ENCODE results near the gene PRSS36.
"Not testable (repeated sequence)": the region's sequence is repeated elsewhere in the genome, so short reads cannot be mapped to it uniquely, and the experiment has no call there.

Gene PRSS36

GRCh38 chr16:31183432-31184428 lies 33.9 kb upstream of the PRSS36 start:
- no peak for DNase-seq

DNA sequence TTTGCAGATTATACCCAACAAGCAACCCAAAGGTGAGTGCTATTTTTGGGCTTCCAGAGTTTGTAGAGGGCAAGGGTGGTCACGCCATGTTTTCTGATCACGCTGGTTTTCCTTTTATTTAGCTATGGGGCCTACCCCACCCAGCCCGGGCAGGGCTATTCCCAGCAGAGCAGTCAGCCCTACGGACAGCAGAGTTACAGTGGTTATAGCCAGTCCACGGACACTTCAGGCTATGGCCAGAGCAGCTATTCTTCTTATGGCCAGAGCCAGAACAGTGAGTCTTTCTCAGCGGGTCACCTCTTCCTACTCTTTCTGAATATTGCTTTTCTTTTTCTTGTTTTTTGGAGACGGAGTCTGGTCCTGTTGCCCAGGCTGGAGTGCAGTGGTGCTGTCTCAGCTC lies 32.5 kb upstream of the PRSS36 start:
- DNase-seq: no peak

DNA sequence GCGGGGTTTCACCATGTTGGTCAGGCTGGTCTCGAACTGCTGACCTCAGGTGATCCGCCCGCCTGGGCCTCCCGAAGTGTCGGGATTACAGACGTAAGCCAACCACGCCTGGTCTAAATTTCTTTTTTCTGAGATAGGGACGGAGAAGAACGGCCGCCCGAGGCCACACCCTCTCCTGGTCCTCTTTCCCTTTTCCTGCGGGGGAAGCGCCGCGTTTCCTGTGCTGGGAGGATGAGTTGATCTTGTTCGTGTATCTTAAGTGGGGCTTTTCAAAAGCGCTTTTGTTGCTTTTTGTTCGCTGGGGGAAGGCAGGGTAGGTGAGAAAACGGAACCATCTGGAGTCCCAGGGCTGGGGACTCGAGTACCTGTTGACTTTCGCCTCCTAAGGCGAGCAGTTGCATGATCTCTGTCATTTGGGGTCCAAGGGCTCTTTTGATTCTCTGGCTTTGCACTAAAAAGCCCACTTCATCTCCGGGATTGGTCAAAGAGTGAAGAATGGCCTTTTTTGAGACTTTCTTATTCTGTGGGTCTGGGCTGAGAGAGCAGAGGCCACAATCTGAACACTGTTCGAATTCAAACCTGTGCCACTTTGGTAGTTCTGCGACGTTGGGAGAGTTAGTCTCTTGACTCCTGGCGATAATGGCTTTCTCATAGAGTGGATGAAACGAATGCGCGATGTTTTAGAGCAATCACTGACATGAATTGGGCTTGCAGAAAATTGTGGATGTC lies 31.4 kb upstream of the PRSS36 start:
- DNase-seq: no peak

- peak; percentile 71 for DNase-seq
Observed at GRCh38 chr16:31179747-31180459, 30.0 kb upstream of the PRSS36 start, which contains the start of gene FUS. Gene FUS (plus strand): TSS chr16:31180139. CDS start chr16:31180215, 76 bp downstream.

DNA sequence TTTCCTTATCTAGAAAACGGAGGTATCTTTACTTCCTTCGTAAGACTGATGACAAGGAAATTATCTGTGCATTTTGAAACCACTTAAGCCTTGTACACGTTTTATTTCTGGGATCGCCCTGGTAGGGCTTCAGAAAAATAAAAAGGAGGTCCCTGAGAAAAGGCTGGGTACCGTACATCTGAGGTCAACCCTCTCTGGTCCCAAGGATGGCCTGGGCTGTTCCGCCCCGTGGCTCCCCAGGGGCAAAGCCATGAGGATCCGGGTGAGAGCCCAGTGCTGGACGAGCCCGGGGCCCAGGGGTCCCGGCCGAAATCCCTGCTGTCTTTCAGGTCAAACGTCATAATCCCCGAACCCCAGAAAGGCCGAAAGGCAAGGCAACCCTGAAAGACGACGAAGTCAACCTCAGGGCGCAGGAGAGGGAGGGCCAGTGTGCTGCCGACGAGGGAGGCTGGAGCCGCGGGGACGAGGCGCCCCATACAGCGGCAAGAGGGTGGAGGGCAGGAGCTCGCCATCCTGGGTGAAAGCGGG lies 29.4 kb upstream of the PRSS36 start:
- DNase-seq: no peak

- DNase-seq: no peak
Observed at GRCh38 chr16:31177136-31177535, 27.3 kb upstream of the PRSS36 start.

DNA sequence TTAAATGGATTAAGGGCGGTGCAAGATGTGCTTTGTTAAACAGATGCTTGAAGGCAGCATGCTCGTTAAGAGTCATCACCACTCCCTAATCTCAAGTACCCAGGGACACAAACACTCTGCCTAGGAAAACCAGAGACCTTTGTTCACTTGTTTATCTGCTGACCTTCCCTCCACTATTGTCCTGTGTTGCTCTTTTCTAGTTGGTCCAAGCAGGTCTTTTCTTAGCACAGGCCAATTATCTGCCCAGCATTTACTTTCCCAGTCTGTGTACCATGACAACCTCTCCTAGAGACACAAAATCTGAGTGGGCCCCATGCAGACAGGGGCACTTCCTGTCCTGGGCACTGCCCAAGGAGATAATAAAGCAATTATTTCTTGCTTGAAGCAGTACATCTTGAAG lies 20.2 kb upstream of the PRSS36 start:
- DNase-seq: peak; percentile 64

DNA sequence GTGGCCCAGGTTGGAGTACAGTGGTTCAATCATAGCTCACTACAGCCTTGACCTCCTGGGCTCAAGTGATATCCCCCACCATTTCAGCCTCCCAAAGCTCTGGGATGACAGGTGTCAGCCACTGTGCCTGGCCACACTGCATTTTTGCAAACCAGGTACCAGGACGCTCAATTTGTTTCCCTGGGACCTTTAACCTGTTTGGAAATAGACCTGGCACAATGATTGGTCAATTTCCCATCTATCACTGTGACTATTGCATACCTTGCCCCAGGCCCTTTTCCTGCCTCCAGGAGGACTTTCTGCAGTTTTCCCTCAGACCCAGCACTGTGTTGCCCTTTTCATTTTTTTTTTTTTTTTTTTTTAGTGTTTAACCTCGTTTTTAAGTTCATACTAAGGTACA lies 19.0 kb upstream of the PRSS36 start:
- DNase-seq: no peak

- no peak for DNase-seq
Observed at GRCh38 chr16:31167315-31167714, 17.4 kb upstream of the PRSS36 start.

DNA sequence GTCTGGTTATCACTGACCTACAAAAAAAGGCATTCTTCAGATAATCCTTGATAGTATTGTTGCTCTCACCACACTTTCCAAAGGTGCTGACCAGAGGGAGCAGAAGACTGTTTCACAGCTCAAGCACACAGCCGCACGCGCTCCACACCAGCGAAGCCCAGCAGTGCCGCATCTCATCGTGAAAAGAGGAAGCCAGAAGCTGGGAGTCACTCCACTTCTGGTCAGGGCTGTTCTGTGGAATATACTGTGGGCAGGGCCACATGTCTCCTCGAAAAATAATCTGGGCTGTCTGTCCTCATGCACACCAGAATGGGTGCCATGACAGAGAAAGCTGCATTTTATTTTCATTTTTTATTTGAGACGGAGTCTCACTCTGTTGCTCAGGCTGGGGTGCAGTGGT lies 7.3 kb upstream of the PRSS36 start:
- no peak for DNase-seq

DNA sequence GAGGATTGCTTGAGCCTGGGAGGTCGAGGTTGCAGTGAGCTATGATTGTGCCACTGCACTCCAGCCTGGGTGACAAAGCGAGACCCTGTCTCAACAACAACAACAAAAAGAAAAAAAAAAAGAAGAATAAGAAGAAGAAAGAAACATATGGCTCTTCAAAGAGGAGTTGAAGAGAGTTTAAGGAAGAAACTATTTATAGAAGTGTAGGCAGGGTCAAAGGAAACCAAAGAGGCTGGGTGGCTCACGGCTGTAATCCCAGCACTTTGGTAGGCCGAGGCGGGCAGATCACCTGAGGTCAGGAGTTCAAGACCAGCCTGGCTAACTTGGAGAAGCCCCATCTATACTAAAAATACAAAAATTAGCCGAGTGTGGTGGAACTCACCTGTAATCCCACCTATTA lies 1.1 kb upstream of the PRSS36 start:
- not testable (repeated sequence) for DNase-seq

GRCh38 chr16:31149332-31149731 lies 534 bp downstream of the PRSS36 start:
- DNase-seq: no peak

DNA sequence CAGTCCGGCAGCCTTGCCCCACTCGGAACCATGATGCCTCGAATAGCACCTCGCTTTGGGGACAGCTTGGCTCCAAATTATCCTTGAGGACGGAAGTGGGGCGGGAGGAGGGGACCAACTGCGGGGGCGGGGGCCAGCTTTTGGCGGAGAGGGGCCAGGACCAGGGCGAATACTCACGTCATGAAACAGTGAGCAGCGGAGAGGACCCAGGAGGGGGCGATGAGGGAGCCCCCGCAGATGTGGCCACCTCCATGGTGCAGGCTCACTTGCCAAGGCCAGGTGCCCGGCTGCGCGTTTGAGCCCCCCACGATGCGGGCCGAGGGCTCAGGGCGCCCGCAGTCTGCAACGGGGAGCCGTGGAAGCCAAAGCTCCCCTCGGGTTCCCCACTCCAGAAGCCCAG lies 970 bp downstream of the PRSS36 start:
- no peak for DNase-seq

- DNase-seq: no peak
Observed at GRCh38 chr16:31148281-31148728, 1.6 kb downstream of the PRSS36 start.

DNA sequence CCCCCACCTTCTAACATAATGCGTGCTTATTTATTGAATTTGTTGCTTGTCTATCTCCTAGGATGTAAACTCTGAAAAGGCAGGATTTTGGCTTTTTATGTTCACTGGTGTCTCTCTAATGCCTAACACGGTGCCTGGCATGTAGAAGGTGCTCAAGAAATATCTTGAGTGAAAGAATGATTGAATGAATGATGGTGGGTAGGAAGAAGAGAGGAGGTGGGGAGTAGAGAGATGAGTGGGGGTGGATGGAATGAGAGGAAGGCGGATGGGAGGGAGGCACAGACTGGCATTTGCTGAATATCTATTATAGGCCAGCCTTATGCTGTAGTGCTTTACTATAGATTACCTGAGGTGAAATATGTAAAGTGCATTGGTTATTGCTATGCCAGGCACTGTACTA lies 2.3 kb downstream of the PRSS36 start:
- no peak for DNase-seq

DNA sequence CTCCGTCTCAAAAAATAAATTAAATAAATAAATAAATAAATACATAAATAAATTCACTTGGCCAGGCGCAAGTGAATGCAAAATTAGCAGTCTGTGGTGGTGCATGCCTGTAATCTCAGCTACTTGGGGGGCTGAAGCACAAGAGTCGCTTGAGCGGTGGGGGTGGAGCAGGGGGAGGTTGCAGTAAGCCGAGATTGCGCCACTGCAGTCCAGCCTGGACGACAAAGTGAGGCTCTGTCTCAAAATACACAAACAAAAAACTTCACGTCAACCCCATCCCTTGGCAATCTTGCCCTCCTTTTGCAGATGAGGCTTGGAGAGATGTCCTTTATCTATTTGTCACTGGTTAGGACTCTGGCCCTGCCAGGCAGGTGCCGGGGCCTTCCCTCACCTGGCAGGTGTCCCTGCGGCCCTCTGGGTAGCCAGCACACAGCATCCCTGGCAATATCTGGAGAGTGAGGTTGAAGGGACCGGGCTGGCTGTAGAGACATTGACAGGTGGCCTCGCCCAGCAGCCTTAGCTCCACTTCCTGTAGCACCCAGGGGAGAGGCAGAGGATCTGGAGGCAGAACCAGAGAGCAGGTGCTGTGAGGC lies 4.4 kb downstream of the PRSS36 start:
- no peak for DNase-seq

GRCh38 chr16:31144418-31144817 lies 5.4 kb downstream of the PRSS36 start:
- DNase-seq: not testable (repeated sequence)

- no peak for DNase-seq
Observed at GRCh38 chr16:31143694-31144148, 6.1 kb downstream of the PRSS36 start.

DNA sequence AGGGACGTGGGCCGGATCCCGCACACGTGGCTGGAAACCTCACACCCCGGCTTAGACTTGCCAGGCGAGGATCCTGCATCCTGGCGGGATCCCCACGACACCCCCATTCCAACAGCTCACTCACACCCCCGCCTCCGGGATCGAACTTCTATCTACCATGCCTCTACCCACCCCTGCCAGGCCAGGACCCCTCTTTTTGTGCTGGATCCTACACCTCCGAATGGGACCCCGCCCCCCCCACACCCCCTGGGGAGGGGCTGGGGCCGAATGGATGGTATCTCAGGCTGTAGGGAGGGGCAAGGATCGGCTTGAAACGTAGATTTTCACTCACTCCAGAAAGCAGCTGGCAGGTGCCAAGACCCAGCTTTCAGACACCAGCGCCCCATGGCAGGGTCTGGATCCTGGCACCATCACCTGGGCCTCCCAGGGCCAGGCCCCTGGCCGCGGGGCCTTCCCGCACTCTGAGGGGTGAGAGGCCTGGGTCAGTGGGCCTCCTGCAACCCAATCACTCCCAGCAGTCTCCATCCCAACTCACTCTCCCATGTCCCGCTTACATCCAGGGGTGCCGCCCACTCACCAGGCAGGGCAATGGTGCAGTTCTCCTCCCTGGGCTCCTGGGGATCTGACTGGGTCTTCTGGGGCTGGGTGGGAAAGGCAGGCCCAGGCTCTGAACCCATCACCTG lies 6.7 kb downstream of the PRSS36 start:
- no peak for DNase-seq

GRCh38 chr16:31142109-31143010 lies 7.5 kb downstream of the PRSS36 start:
- DNase-seq: peak; percentile 89

Data from NCI-H748 treated with DMSO at 0.1 percent for 48 hours (cell line).